ENCODE results near the gene NDUFB7. TPM values are rescaled to one million over a fixed set of nuclear protein-coding genes. Genes with fewer than 3 reads are reported as not detected.
A peak's percentile ranks its signal among the peaks of the same experiment; 100 is the strongest.
"Not testable (repeated sequence)": the region's sequence is repeated elsewhere in the genome, so short reads cannot be mapped to it uniquely, and the experiment has no call there.

NDUFB7 gene
- polyA plus RNA-seq, 1 donor: 67.4 TPM

- DNase-seq: no peak
Measured at GRCh38 chr19:14576363-14576762, 4.5 kb upstream of the NDUFB7 start.

GRCh38 chr19:14575428-14575980 lies 3.6 kb upstream of the NDUFB7 start:
- DNase-seq: no peak

GRCh38 chr19:14570864-14571527 lies 870 bp downstream of the NDUFB7 start:
- no peak for DNase-seq

- DNase-seq: no peak
Measured at GRCh38 chr19:14567079-14567478, 4.8 kb downstream of the NDUFB7 start.

- DNase-seq: no peak
Measured at GRCh38 chr19:14566712-14567077, 5.2 kb downstream of the NDUFB7 start.

DNA sequence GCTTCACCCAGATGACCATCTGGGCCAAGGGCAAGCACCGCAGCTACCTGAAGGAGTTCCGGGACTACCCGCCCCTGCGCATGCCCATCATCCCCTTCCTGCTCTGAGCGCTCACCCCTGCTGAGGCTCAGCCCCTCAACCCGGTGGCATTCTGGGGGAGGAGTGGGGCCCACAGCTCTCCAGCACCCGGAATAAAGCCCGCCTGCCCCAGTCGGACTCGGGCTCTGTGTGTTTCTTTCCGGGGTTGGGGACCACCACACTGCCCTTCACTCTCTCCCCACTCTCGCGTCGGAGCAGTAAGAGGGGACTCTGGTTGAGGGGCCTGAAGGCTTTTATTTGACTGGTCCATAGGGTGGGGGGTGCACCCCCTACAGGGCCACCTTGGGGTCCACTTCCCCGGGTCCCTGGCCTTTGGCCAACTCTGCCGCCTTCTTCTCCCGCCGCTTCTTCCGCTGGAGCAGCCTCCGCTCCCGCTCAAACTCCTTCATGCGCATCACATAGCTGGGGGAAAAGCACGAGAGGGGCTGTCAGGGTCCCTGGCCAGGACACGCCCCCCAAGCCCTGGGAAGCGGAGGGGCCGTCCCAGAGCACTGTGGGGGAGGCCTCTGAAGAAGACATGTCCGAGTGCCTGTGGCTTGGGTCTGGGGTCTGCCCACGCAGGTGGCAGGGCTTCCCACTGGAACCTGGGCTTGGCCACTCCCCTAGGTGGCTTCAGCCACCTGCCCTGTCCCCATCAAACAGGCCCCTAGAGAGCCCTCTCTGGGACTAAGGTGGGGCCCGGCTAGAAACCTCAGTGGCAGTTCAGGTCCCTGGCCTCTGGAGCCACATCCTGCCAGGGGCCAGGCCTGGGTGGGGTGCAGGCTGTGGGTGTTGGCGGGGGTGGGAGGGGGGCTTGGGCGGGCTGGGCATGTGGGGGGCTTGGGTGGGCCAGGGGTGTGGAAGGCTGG lies 5.8 kb downstream of the NDUFB7 start:
- no peak for DNase-seq

GRCh38 chr19:14565298-14565679 lies 6.6 kb downstream of the NDUFB7 start:
- DNase-seq: no peak

DNA sequence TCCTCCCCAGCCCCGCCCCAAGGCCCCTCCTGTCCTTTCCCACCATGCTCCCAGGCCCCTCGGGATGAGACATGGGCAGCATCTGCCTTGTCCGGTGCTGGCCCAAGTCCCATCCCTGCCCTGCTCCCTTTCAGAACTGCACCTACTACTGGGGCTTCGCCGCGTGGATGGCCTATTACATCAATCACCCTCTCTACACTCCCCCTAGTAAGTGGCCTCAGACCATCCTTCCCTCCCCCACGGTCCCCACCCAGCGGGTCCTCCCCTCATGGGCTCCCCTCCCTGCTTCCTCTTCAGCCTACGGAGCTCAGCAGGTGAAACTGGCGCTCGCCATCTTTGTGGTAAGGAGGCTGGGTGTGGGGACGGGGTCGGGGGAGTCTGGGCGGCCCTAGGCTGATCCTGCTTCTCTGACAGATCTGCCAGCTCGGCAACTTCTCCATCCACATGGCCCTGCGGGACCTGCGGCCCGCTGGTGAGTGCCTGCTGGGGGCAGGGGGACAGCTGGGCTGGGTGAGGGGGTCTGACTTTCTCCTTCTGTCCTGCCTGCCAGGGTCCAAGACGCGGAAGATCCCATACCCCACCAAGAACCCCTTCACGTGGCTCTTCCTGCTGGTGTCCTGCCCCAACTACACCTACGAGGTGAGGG lies 7.1 kb downstream of the NDUFB7 start:
- DNase-seq: not testable (repeated sequence)

DNA sequence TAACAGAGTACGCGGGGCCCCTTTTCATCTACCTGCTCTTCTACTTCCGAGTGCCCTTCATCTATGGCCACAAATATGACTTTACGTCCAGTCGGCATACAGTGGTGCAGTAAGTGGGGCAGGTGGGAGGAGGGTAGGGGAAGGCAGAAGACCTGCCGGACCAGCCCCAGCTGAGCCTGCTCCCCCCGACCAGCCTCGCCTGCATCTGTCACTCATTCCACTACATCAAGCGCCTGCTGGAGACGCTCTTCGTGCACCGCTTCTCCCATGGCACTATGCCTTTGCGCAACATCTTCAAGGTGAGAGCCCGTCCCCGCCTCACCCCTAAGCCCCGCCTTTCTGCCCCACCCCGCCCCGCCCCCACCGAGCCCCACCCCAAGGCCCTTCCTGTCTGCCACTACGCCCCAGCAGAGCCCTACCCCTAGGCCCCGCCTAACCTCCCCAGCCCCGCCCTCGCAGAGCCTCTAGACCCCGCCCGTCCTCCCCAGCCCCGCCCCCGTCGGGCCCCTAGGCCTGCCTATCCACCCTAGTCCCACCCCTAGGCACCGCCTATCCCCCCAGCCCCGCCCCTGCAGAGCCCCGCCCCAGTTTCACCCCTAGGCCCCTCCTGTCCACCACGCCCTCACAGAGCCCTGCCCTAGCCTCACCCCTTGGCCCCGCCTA lies 7.7 kb downstream of the NDUFB7 start:
- DNase-seq: no peak

GRCh38 chr19:14563590-14563926 lies 8.3 kb downstream of the NDUFB7 start:
- no peak for DNase-seq

DNA sequence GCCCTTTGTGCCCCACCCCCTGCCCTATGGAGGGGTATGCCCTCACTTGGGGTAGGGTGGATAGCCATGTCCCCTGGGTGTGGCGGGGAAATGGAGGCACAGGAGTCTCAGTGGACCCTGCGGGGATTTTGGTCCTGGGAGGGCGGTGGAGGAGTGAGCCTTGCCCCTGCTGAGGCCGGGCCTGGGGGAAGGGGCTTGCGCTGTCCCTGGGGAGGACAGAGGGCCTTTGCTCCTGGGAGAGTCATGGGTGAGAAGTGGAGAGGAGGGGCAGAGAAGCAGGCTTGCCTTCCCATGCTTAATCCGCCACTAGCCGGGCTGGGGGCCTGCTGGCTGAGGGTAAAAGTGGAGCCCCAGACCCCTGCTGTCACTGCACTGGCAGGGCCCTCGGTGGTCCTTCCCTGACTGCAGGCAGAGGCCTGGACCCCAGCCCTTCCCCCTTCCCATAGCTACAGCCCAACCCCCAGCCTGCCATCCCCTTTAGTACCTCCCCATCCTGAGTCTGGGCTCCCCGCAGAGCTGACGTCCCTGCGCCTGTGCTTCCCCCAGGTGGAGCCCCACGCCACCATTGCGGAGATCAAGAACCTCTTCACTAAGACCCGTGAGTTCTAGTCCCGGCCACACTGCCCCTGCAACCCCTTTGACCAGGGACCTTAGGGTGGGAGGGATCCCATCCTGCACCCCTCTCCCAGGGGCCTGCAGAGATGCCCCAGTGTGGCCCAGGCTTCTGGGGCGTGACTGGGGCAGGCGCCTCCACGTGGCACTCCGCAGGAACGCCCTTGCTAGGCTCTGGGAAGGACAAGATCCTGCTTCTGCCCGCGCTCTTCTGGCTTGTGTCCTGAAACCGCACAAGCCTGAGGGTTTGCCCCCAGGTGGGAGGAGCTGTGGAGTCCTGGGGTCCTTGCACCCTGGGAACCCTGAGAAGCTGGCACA lies 8.9 kb downstream of the NDUFB7 start:
- DNase-seq: no peak

- no peak for DNase-seq
Measured at GRCh38 chr19:14561847-14562351, 10.0 kb downstream of the NDUFB7 start.

GRCh38 chr19:14561249-14561648 lies 10.6 kb downstream of the NDUFB7 start:
- DNase-seq: no peak

GRCh38 chr19:14560776-14561108 lies 11.1 kb downstream of the NDUFB7 start:
- DNase-seq: no peak

- no peak for DNase-seq
Measured at GRCh38 chr19:14559916-14560775, 11.7 kb downstream of the NDUFB7 start.

- DNase-seq: no peak
Measured at GRCh38 chr19:14558370-14559066, 13.3 kb downstream of the NDUFB7 start.

DNA sequence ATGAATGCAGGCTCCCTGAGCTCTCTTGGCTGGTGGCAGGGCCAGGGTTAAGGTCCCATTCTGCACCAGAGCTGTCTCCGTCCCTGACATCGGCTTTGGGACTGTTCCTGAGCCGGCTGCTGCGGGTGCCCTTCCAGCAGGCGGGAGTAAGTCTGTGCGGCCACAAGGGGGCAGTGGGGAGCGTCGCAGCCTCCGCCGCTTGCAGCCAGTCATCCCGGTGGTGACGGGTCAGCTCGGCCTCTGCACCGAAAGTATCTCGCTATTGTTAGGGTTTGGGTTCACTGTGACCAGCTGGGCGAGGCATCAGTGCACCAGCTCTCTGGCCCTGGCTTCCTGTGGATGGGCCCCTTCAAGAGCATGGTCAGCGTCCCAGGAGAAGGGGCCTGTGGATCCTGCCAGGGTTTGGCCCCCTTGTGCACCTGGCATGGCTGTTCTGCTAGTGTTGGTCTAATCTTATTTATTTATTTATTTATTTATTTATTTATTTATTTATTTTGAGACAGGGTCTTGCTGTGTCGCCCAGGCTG lies 15.1 kb downstream of the NDUFB7 start:
- peak; percentile 40 for DNase-seq

DNA sequence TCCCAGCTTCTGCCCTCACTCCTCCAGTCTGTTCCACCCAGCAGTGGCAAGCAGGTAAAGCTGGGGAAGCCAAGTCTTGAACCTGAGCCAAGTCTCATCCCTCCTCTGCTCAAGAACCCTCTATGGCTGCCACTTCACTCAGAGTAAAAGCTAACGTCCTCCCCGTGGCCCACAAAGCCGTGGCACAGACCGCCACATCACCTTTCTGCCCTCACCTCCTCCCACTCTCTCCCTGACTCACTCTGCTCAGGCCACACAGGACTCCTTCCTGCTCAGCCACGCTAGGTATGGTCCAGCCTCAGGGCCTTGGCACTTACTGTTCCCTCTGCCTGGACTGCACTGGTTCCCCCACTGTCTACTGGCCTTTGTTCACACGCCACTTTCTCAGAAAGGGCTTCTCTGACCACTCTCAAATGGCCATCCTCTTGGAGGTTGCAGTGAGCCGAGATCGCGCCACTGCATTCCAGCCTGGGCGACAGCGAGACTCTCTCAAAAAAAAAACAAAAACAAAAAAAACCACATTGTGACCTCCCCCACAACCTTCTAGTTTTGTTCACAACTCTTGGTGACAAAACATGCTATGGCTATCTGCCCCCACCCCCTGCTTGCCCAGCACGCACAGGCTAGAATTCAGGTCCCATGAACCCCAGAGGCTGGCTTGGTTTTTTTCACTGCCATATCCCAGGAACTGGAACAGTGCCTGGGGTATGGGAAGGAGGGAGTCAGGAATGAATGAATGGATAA lies 15.8 kb downstream of the NDUFB7 start:
- DNase-seq: no peak
